Loucy (cell line): ENCODE data around the gene ZNF750.

Experiments
- H2AFZ ChIP-seq: fragments of 200-600 bp; sonication (generic); 2 replicates; pipeline ENCODE4 v1.6.0; 2016; ENCODE audit warnings: antibody characterized with exemption, mild to moderate bottlenecking, low read length, moderate library complexity
- H3F3A ChIP-seq: fragments of 200-600 bp; 2 replicates; pipeline ENCODE4 v1.6.0; 2016; ENCODE audit warnings: antibody characterized with exemption, low read depth, mild to moderate bottlenecking
- H3K27me3 ChIP-seq: fragments of 200-600 bp; sonication (generic); 2 replicates; pipeline ENCODE4 v1.6.1; 2014; ENCODE audit warnings: low read length, mild to moderate bottlenecking; ENCODE audit not compliant: insufficient read depth, poor library complexity, severe bottlenecking
- H3K36me3 ChIP-seq: fragments of 200-600 bp; sonication (generic); 2 replicates; pipeline ENCODE4 v1.6.1; 2016; ENCODE audit warnings: low read length; ENCODE audit not compliant: insufficient read depth
- H3K4me1 ChIP-seq: fragments of 200-600 bp; sonication (generic); 2 replicates; pipeline ENCODE4 v1.5.1; 2014; ENCODE audit warnings: low read length, mild to moderate bottlenecking; ENCODE audit not compliant: insufficient read depth, poor library complexity, severe bottlenecking
- H3K4me2 ChIP-seq: fragments of 200-600 bp; sonication (generic); 2 replicates; pipeline ENCODE4 v1.6.0; 2014; ENCODE audit warnings: antibody characterized with exemption, low read length, low read depth, mild to moderate bottlenecking; ENCODE audit not compliant: poor library complexity, severe bottlenecking
- H3K4me3 ChIP-seq: fragments of 200-600 bp; sonication (generic); 2 replicates; pipeline ENCODE4 v1.5.1; 2014; ENCODE audit warnings: low read length, mild to moderate bottlenecking, mixed read lengths; ENCODE audit not compliant: poor library complexity, severe bottlenecking
- H3K79me2 ChIP-seq: fragments of 200-600 bp; sonication (generic); 2 replicates; pipeline ENCODE4 v1.6.1; 2014; ENCODE audit warnings: low read length; ENCODE audit not compliant: insufficient read depth
- H3K9ac ChIP-seq: fragments of 200-600 bp; sonication (generic); 2 replicates; pipeline ENCODE4 v1.6.0; 2014; ENCODE audit warnings: mild to moderate bottlenecking, low read depth, low read length, moderate library complexity; ENCODE audit not compliant: poor library complexity, severe bottlenecking
- H3K9me2 ChIP-seq: fragments of 200-600 bp; sonication (generic); replicated peaks from 2 replicates; pipeline ENCODE4 v1.6.1; 2016; ENCODE audit warnings: low read depth, low read length, mixed read lengths
- H3K9me3 ChIP-seq: fragments of 200-600 bp; sonication (generic); 2 replicates; pipeline ENCODE4 v1.6.1; 2014; ENCODE audit warnings: mild to moderate bottlenecking, antibody characterized with exemption, low read length, low read depth; ENCODE audit not compliant: insufficient read depth
- H4K20me1 ChIP-seq: fragments of 200-600 bp; sonication (generic); 2 replicates; pipeline ENCODE4 v1.6.0; 2014; ENCODE audit warnings: antibody characterized with exemption, low read length, mild to moderate bottlenecking; ENCODE audit not compliant: insufficient read depth, poor library complexity, severe bottlenecking
- CTCF ChIP-seq: fragments of 200-600 bp; sonication (generic); conservative IDR thresholded peaks from 2 replicates; pipeline ENCODE4 v1.5.1; 2014; ENCODE audit warnings: mild to moderate bottlenecking, antibody characterized with exemption, low read length
- EZH2phosphoT487 ChIP-seq: fragments of 200-600 bp; IDR thresholded peaks from 2 replicates; pipeline ENCODE4 v1.6.1; 2018; ENCODE audit warnings: antibody characterized with exemption, mild to moderate bottlenecking, moderate library complexity, borderline replicate concordance

ZNF750 gene

DNA sequence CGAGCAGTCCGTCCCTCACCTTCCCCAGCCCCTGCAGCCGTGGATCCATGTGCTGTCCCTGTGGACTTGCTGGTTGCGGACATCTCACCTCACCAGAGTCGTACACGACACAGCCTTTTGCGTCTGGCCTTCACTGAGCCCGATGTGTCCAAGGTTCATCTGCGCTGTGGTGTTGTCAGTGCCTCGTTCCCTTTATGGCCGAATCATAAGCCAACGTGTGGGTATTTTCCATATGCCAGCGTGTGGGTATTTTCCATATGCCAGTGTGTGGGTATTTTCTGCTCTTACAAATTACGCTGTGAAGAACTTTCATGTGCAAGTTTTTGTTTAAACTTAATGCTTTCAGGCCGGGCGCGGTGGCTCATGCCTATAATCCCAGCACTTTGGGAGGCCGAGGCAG lies 56.3 kb downstream of the ZNF750 start:
- no peaks in the 10 kb centered on the region for H3F3A ChIP-seq
- no peak overlapping the region for H3K9ac ChIP-seq
- H3K4me1 ChIP-seq, result peaks cover 4% of the 10 kb centered on the region
- no peak overlapping the region for H3K4me2 ChIP-seq
- H3K36me3 ChIP-seq, result peaks cover 41% of the 10 kb centered on the region; the same call in 1 of the 2 replicates
- no peaks in the 10 kb centered on the region for H3K9me3 ChIP-seq
- no peaks in the 10 kb centered on the region for H3K9me2 ChIP-seq
- H4K20me1 ChIP-seq, result no peaks in the 10 kb centered on the region
- H3K79me2 ChIP-seq, result peaks cover 29% of the 10 kb centered on the region; the same call in 1 of the 2 replicates
- H2AFZ ChIP-seq, result no peak overlapping the region
- H3K27me3 ChIP-seq, result no peaks in the 10 kb centered on the region
- no peak for TF ChIP-seq EZH2phosphoT487
- no peak for TF ChIP-seq CTCF
- no peak overlapping the region for H3K4me3 ChIP-seq

DNA sequence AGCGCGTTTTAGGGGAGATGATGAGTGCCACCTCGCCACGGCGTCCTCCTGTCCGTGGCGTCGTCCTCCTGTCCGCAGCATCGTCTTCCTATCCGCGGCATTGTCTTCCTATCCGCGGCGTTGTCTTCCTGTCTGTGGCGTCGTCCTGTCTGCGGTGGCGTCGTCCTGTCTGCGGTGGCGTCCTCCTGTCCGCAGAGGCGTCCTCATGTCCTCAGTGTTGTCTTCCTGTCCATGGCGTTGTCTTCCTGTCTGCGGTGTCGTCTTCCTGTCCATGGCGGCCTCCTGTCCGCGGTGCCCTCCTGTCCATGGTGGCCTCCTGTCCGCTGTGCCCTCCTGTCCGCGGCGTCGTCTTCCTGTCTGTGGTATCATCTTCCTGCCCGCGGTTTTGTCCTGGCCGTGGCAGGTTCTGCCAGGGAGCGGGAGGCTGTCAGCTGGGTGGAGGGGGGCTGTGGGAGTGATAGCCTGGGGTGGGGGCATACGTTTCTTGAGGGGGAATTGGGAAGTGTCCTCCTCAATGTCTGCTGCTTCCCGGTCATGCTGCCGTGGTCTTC lies 57.1 kb downstream of the ZNF750 start:
- H3F3A ChIP-seq, result no peaks in the 10 kb centered on the region
- H2AFZ ChIP-seq, result no peak overlapping the region
- H3K9ac ChIP-seq, result no peak overlapping the region
- TF ChIP-seq CTCF, result no peak
- no peak for TF ChIP-seq EZH2phosphoT487
- H3K4me3 ChIP-seq, result no peak overlapping the region
- no peaks in the 10 kb centered on the region for H4K20me1 ChIP-seq
- peaks cover 29% of the 10 kb centered on the region; the same call in 1 of the 2 replicates for H3K79me2 ChIP-seq
- H3K4me1 ChIP-seq, result peaks cover 4% of the 10 kb centered on the region
- H3K36me3 ChIP-seq, result peaks cover 40% of the 10 kb centered on the region; the same call in 1 of the 2 replicates
- no peaks in the 10 kb centered on the region for H3K9me2 ChIP-seq
- H3K9me3 ChIP-seq, result no peaks in the 10 kb centered on the region
- H3K4me2 ChIP-seq, result no peak overlapping the region
- no peaks in the 10 kb centered on the region for H3K27me3 ChIP-seq

DNA sequence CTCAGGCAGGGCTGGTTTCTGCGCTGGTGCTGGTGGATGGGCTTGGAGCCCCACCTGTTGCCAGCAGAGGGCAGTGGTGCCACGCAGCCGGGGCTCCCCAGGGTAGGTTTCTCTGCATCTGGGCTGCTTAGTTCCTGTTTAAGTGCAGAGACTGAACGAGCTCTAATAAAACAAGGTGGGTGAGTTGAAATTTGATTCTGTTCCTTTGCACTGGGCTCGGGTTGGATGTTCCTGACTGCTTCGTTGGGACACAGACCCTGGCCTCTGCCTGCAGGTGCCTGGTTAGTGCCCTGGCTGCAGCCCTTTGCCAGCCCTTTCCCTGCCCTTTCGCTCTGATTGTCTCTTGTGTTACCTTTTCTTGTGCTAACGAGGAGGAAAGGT lies 57.9 kb downstream of the ZNF750 start:
- Histone ChIP-seq H3K9me2 (no peaks in the 10 kb centered on the region), H4K20me1 (peaks cover 5% of the 10 kb centered on the region), H3F3A (no peaks in the 10 kb centered on the region), H3K36me3 (peaks cover 37% of the 10 kb centered on the region; the same call in 1 of the 2 replicates), H3K79me2 (peaks cover 32% of the 10 kb centered on the region; the same call in 1 of the 2 replicates), H3K4me1 (peaks cover 4% of the 10 kb centered on the region), H3K4me3 (no peak overlapping the region), H3K4me2 (no peak overlapping the region), H3K9ac (no peak overlapping the region), H3K27me3 (no peaks in the 10 kb centered on the region), H2AFZ (no peak overlapping the region), H3K9me3 (no peaks in the 10 kb centered on the region)
- TF ChIP-seq EZH2phosphoT487 (no peak), CTCF (peak; percentile 97)
